Urothelium cell line (cell line): ENCODE data around the gene MRPL2.

Source experiments
- DNase-seq: peaks from one replicate; pipeline ENCODE4 v3.0.0; 2011; ENCODE audit warnings: low spot score, mixed read lengths
- FAIRE-seq: peaks from 2 replicates; lab custom pipeline; 2011; peaks lifted over from hg19 to GRCh38; lab: Jason Lieb, UNC

The MRPL2 gene

DNA sequence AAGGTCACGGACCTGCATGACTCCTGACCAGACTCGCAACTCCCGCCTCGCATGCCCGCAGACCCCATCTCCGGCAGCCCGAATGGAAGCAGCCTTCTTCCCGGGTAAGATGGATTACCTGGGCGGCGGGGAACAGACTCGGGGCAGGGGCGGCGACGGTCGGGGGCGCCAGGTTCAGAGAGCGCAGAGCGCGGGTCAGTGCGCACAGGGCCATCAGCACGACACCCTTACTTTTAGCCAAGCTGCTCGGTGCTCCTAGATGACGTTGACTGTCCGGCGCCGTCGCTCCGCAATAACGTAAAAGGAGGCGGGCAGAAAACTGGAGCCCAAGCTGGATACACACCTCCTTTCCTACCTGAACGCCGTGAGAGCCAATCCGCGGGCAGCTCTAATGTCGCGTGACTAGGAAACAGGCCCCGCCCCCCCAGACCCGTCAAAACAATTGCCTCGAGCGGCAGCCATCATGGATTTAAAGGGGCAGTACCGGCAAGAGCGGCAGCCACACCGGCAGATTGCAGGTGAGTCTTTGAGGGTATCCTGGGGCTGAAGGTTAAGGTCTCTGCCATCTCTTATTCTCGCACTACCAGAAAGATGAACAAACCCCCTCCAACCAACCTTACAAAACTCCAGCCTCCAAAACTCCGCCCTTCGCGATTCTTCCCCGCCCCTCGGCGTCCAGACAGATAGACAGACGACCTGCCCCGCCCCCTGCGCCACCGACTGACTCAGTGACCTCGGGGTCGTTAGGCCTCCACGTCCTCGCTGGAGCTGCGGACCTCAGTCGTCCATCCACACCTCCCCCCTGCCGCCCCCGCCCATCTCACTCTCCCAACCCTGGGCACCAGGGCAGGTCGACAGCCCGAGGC lies at the start of gene MRPL2, which contains the start of gene KLC4:
MRPL2 (minus strand) TSS at position 267 of the 866 bp plus-strand sequence; CDS start at position 214, 53 bp downstream.
KLC4 (plus strand) TSS at position 464 of the 866 bp plus-strand sequence. CDS start 1,705 bp downstream, outside the sequence.
- DNase-seq, result peak; percentile 100
- no peak for FAIRE-seq

DNA sequence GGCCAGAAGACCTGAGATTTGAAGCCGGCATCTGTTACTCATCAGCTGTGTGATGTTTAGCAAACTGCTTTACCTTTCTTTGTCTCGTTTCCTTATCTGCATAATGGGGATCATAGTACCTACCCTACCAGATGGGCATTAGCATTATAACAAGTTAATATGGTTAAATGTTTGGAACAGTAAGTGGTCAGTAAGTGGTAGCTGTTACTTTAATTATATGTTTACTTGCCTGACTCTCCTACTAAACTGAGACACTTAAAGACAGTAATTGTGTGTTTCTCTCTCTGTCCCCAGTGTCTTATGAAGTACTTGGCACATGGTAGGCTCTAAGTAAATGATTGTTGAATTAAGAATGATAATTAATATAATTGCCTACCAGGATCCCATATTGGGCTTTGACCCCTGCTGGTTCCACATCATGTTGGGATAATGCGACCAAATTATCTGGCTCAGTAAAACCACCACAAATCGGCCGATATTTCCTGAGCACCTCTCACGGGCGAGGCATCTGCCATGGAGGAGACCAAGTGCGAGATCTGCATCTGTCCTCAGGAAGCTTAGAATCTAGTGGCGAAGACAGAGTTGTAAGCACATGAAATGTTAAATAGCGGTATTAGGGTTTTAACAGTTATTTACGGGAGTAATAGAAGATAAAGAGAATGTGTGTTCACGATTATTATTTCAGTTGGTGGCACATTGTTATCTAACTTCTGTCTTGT lies 48.3 kb upstream of the MRPL2 start:
- DNase-seq (no peak), FAIRE-seq (no peak)

DNA sequence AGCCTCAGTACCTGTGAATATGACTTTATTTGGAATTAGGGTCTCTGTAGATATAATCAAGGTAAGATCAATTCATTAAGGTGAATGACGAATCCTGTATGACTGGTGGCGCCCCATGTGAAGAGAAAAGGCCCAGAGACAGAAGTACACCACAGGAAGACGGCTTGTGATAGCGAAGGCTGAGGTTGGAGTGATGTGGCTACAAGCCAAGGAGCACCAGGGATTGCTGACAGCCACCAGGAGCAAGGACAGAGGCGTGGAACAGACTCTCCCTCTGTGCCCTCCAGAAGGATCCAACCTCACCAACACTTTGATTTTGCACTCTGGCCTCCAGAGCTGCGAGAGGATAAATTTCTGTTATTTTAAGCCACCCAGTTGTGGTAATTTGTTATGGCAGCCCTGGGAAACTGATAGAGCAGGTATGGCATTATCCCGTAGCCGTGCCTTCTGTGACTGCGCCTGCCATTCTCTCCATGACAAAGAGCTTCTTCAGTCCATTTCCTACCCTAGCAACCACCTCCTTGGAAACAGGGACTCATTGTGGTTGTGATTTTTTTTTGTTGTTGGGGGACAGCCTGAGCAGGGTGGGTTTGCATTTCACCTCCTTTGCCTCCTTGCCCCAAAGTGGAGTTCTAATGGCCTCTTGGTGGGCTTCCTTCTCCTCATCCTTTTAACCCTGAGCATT lies 46.4 kb upstream of the MRPL2 start:
- DNase-seq (no peak), FAIRE-seq (no peak)

DNA sequence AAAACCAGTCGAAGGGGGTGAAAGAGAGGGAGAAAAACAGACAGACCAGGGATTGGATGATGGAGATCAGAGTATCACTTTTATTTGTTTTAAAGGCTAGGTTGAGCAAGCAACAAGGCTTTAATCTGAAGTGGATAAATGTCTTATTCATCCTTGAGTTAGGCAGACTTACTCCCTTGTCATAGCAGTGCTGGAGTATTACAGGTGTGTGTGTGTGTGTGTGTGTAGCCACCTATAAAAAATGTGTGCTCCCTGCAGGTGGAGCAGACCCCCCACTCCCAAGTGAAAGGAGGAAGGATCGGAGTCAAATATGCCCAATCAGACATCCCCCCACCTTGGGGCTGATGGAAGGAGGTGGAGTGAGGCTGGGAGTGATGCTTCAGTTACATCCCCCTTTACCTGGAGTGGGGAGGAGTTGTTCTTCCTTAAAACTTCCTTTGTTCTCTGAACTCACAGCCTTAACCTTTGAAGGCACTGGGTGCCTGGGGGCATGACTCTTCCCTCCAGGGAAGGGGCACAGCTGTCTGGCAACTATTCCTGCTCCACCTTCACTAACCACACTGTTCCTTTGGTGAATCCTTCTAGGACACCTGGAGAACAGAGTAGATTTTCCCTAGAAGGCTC lies 44.1 kb upstream of the MRPL2 start:
- FAIRE-seq (no peak), DNase-seq (no peak)

DNA sequence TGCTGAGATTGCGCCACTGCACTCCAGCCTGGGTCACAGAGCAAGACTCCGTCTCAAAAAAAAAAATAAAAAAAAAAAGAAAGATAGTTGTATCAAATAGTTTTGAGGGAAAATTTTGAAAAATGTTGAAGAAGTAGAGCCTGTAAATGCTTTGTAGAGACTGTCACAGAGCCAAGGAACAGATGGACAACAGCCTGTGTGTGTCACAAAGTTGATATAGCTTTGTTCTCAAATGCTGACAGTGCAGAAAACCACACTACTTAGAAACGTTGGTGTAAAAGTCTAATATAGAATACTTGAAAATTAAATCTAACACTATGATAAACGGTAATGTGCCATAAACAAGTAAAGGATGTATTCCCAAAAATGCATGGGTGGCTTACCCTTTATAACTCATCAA lies 42.3 kb upstream of the MRPL2 start:
- FAIRE-seq (no peak), DNase-seq (no peak)

DNA sequence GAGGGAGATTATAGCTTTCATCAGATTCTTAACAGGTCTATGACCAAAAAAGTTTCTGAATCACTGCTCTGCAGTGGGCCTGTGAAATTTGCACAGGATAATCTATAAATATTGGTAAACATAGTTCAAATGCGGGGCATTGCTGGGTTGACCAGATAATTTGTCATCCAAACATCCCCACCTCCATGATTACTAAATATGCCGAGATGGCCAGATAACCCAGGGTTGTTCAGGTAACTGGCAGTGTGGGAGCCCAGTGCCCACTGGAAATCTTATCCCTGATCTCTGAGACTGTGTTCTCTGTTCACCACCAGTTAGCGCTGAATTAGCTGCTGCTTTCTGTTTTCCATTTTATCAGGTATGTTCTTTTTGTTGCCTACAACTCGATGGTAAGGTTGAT lies 38.3 kb upstream of the MRPL2 start:
- FAIRE-seq (no peak), DNase-seq (no peak)

DNA sequence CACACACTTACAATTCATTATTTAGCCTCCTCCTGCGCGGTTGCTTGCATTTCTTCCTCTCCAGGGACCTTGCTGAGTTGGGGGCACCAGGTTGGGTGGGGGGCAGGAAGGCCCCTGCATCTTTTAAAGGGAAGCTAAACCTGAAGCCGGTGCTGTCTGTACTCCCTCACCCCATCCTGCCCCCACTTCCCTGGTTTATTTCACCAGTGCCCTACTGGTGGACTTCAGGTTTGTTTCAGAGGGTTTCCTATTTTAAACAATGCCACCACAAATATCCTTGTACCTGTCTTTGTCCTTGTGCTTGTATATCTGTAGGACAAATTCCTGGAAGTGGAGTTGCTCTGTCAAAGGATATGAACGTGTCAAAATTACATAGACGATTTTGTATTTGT lies 37.9 kb upstream of the MRPL2 start:
- FAIRE-seq (no peak), DNase-seq (no peak)

DNA sequence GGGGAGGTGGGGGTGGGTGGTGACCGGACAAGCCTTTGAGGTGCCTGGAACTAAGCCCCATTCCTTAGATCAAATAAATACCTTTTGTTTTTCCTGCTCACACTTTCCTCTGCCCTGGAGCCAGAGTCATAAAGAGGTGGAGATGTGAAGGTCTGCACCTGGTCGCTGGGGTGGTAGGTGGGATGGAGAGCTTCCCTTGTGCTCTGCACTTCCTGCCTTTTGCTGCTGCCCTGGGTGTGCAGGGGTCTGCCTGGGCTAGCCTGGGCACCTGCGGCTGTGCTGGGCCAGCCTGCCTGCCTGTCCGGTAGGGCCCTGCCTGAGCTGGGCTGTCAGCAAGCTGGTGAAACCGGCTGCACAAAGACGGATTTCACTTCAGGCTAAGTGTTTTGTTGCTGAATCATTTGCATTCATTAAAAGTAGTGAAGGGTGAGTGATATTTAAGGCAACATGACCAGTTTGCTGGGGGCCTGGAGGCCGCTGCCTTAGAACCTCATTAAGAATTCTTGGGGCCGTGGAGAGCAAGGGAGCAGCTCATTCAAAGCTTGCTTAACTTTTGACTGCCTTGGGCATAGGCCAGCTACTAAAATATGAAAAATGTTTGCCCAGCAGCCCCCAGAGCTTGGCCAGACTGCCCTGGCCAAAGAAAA lies 37.3 kb upstream of the MRPL2 start:
- FAIRE-seq (no peak), DNase-seq (no peak)

DNA sequence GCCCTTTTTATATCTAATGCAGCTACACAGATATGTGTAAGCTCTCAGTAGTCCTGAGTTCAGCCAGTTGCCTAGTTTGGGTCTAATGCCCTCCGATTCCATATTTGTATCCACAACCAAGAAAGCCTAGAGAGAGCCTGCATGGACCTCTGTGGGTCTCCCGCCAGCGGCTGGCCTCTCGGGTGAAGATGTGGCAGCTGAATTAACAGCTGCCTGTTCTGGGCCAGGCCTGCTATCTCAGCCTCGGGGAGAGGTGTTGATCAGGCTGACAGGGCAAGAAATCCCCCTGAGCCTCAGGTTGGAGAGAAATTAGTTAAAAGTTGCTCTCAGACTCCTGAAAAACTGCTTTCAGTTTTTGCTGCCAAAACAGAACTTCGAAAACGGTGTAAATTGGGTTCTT lies 36.7 kb upstream of the MRPL2 start:
- FAIRE-seq (no peak), DNase-seq (no peak)

DNA sequence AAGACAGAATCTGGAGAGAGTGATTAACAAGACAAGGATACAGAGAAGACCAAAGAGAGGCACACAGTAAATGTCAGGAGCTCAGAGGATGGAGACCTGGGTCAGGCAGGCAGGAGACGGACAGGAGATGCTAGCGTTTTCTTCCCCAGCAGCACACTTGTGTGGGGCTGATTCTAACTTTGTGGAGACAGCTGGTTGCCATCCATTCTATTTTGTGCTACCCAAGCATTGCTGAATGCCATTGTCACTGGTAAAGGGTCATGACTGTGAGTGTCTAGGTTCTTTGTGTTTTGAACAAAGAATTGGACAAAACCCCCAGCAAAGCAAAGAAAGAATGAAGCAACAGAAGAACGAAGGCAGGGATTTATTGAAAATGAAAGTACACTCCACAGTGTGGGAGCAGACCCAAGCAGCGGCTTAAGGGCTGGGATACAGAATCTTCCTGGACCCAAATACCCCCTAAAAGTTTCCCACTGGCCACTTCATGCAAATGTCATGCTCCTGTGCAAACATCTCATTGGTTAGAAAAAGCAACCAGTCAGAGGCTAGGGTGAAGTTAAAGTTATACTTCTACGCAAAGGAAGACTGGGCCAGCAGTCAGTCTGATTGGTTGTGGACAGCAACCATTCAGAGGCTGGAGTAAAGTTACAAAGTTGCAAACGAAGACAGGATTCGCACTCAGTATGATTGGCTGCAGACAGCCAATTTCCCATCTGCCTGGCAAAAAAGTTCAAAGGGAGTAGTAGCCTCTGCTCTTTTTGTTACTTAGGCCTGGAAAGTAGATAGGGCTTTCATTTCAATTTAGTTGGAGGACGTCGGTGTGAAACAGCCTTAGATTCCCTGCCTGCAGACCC lies 34.4 kb upstream of the MRPL2 start:
- FAIRE-seq (no peak), DNase-seq (no peak)

DNA sequence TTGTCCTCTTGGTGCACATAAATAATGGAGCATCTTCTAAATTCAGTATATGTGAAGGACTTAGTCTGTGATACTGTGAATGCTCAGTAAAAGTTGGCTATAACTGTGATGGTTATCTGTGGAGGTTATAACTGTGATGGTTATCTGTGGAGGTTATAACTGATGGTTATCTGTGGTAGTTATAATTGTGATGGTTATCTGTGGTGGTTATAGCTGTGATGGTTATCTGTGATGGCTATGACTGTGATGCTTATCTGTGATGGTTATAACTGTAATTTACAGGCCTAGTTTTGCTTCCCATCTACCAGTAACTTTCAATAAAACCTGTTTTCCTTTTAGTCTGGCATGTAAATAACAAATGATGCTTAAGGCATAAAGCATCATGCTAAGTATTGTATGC lies 33.4 kb upstream of the MRPL2 start:
- FAIRE-seq (no peak), DNase-seq (no peak)

DNA sequence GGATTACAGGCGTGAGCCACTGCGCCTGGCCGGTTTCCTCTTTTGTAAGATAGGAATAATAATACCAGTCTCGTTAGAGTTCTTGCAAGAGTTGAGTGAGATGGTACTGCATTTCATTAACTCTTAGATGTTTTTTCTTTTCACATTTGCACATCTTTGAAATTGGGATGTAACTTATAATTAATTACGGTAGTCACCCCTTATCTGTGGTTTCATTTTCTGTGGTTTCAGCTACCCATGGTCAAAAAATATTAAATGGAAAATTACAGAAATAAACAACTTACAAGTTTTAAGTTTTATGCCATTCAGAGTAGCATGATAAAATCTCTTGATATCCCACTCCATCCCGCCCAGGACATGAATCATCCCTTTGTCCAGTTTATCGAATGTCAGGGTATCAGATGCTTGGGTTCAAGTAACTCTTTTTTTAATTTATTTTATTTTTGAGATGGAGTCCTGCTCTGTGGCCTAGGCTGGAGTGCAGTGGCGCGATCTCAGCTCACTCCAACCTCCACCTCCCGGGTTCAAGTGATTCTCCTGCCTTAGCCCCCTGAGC lies 32.3 kb upstream of the MRPL2 start:
- no peak for DNase-seq

DNA sequence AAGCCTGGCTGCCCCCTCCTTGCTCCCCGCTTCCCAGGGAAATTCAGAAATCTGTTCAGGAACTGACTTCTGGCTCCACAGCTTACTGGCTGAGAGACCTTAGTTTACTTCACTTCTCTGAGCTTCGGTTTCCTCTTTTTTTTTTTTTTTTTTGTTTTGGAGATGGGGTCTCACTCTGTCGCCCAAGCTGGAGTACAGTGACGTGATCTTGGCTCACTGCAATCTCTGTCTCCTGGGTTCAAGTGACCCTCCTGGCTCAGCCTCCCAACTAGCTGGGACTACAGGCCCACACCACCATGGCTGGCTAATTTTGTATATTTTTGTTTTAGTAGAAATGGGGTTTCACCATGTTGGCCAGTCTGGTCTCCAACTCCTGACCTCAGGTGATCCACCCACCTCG lies 31.8 kb upstream of the MRPL2 start:
- FAIRE-seq (no peak), DNase-seq (no peak)

More for the DNA sequence above, 32.3 kb upstream of the MRPL2 start:
- FAIRE-seq, result no peak

DNA sequence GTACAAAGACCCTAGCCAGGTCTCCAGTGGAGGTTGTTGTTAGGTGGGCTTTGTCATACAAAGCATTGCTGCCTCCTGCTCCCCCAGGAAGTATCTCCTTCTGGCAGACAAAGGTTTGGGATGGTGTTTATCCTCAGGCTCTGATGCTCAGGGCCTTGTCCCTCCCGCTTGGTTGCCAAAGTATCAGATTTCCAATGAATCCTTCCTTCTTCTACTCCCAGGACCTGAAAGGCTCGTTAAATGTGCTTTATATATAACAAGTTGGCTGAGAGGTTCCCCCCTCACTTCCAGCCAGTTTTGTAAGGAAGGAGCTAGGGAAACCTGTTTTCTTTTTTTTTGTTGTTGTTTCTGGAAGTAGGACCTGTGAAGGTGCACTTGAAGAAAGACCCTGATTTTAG lies 31.3 kb upstream of the MRPL2 start:
- no peak for DNase-seq

DNA sequence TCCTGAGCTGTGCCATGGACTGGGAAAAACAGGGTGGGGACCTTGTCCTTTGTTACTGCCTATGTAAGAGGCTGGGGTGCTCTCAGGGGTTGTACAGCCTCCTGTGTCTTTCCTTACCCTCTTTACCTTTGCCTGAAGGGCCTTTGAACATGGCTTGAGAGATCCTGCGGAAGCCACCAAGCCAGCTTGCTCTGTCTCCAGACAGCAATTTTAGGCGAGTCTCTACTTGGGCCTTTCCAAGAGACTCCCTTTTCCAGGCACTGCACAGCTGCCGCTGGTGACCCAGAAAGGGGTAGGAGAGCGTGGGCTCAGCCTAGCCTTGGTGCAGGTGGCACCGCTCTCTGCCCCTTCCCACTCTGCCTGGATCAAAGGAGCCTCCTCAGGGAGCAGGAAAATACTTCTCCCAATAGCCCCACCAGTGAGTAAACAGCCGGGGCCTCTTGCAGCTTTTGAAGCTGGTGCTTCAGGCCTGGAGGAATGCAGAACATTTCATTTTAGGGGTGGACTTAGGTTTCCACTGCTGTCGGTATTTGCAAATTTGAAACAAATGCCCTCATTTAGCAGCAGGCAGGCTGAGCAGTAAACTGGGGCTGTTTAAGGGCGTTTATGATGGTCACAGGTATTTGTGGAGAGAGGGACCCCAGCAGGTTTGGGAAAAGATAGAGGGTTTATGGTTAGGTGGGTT lies 30.8 kb upstream of the MRPL2 start:
- FAIRE-seq (no peak), DNase-seq (no peak)

More for the DNA sequence above, 31.3 kb upstream of the MRPL2 start:
- no peak for FAIRE-seq

DNA sequence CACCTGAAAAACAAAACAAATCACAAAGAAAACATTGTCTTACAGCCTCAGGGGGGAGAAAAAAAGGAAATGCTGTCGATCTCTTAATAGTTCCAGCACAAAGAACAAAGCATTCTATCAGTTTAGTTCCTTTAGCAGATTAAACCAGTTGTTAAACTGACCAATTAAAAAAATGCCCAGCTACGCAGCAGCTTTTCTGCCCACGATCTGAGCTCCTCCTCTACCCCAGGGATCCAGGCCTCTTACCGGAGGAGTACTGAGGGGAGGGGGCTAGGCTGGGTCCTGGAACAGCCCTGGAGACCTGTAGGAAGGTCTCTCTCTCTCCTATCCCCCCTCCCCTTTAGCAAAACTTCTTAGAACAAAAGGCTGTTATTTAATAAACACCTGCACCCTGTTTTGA lies 30.2 kb upstream of the MRPL2 start:
- no peak for FAIRE-seq
- no peak for DNase-seq

DNA sequence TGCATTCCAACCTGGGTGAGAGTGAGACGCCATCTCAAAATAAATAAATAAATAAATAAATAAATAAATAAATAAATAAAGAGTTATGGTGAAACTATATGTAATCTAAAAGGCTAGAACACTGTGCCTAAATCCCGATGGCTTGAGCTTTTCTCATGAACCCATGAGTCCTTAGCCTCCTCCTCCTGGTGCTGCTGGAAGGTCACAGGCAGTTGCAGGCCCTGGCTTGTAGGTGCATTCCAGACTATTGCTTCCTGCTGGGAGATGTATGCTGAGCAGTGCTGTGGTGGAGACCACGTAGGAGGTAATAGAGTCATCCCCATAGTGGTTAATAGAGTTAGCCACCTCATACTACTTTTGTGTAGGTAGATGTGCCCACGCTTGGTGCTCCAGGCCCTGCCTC lies 29.4 kb upstream of the MRPL2 start:
- FAIRE-seq, result no peak
- DNase-seq, result no peak

DNA sequence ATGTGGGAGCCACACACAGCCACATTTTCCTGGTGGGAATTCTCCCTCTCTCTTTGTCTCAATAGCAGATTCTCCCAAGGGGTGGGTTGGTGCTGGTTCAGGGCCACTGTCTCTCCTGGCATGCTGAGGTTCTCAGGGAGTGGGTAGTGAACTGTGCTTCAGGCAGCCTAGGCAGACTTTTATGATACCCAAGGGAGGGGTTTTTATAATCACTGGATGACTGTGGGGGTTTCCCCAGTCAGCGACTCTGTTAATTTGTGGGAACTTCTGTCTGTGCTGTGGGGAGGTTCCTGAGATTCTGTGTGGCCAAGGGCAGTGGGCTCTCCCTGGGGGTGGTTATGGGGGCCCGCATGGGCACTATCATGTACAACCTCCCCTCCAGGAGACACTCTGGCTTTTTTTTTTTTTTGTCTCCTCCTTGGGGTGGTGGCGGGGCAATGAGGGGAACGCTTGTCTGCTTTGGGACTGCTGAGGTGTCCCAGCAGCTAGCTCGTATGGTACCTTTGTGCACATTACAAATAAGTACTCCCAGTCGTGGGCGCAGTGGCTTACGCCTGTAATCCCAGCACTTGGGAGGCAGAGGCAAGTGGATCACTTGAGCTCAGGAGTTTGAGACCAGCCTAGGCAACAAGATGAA lies 26.9 kb upstream of the MRPL2 start:
- FAIRE-seq (no peak), DNase-seq (no peak)
